ENCODE data around the gene HTRA2. TPM values are rescaled to one million over a fixed set of nuclear protein-coding genes. Genes with fewer than 3 reads are reported as not detected.
"Not testable (repeated sequence)": the region's sequence is repeated elsewhere in the genome, so short reads cannot be mapped to it uniquely, and the experiment has no call there.

Gene HTRA2
- total RNA-seq, 1 experiment from 2014 or later = 24.9 TPM

DNA sequence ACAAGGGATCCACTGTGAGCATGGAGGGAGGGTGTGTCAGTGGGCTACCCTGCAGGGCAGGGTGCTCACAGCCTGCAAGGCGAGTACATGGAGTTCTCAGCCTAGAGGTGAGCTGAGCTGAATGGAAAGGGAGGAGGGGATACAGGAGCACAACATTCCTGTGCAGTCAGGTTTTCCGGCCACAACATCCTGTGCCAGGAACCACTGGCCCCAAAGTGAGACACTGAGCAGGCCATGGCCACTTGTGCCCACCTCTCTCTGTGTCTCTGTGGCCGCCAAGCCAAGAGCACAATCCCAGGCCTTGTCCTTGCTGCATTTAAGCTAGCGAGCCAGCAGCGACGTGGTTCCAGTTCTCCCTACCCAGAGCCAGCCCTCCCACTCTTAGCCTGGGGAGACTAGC lies 30.9 kb downstream of the HTRA2 start:
- H3K18ac ChIP-seq (ENCODE audit: insufficient read length, low read depth, low read length) = no peak overlapping the region
- H3K79me1 ChIP-seq (ENCODE audit: insufficient read depth, low read depth, low read length, poor library complexity, severe bottlenecking) = no peaks in the 10 kb centered on the region
- H3K9me3 Mint-ChIP-seq = no peaks in the 10 kb centered on the region
- H3K9me3 ChIP-seq (ENCODE audit: control insufficient read depth, low read depth, low read length) = no peaks in the 10 kb centered on the region
- TF ChIP-seq, protein P1, sequence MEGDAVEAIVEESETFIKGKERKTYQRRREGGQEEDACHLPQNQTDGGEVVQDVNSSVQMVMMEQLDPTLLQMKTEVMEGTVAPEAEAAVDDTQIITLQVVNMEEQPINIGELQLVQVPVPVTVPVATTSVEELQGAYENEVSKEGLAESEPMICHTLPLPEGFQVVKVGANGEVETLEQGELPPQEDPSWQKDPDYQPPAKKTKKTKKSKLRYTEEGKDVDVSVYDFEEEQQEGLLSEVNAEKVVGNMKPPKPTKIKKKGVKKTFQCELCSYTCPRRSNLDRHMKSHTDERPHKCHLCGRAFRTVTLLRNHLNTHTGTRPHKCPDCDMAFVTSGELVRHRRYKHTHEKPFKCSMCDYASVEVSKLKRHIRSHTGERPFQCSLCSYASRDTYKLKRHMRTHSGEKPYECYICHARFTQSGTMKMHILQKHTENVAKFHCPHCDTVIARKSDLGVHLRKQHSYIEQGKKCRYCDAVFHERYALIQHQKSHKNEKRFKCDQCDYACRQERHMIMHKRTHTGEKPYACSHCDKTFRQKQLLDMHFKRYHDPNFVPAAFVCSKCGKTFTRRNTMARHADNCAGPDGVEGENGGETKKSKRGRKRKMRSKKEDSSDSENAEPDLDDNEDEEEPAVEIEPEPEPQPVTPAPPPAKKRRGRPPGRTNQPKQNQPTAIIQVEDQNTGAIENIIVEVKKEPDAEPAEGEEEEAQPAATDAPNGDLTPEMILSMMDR (conservative IDR thresholded peaks at IDR 0.05) = no peak
- H4K20me1 ChIP-seq (ENCODE audit: control insufficient read depth, insufficient read depth, insufficient read length) = no peaks in the 10 kb centered on the region
- H3K14ac ChIP-seq (ENCODE audit: insufficient read depth, low read length) = no peak overlapping the region
- H3K27me3 Mint-ChIP-seq (ENCODE audit: low read depth) = peaks cover 29% of the 10 kb centered on the region
- peaks cover 2% of the 10 kb centered on the region for H3K23me2 ChIP-seq (ENCODE audit: insufficient read length, low read depth, low read length, poor library complexity, severe bottlenecking)
- H3K9ac ChIP-seq (ENCODE audit: extremely low read depth, insufficient read length, low read length) = no peak overlapping the region
- H3K36me3 Mint-ChIP-seq (ENCODE audit: insufficient read depth in 1 of 3, low read depth in 3 of 3) = peaks cover 0 to 16% (median 12%) of the 10 kb centered on the region in 3 experiments; a peak in 4 of 7 replicates
- no peaks in the 10 kb centered on the region for H3K79me2 ChIP-seq (ENCODE audit: insufficient read depth, low read length)
- H2BK15ac ChIP-seq (ENCODE audit: low read depth, low read length) = no peak overlapping the region
- DNase-seq = no peak
- H3K4me2 ChIP-seq (ENCODE audit: insufficient read depth, insufficient read length, low read length) = peak overlapping the region; percentile 11
- H3K27ac Mint-ChIP-seq = peak overlapping the region in 1 of 3 experiments; percentile 35; a peak in 1 of 7 replicates
- H3K4me1 ChIP-seq (ENCODE audit: insufficient read depth, low read length) = 0 out of 2 replicates have a peak, but pooled peaks cover 3% of the 10 kb centered on the region
- H4K91ac ChIP-seq (ENCODE audit: insufficient read length, low read depth, low read length) = no peak overlapping the region
- H3K4me3 Mint-ChIP-seq = peak overlapping the region in 1 of 2 experiments; percentile 23; a peak in 1 of 5 replicates
- H4K5ac ChIP-seq (ENCODE audit: insufficient read length, low read depth, low read length) = no peak overlapping the region
- H3K27me3 ChIP-seq (ENCODE audit: insufficient read depth, low read length) = no peaks in the 10 kb centered on the region; the same call in 1 of the 2 replicates
- H4K8ac ChIP-seq (replicated peaks; ENCODE audit: insufficient read length, low read depth, low read length) = no peak overlapping the region
- H2AFZ ChIP-seq (ENCODE audit: low read length) = no peak overlapping the region
- no peak overlapping the region for H3K27ac ChIP-seq (ENCODE audit: insufficient read length, low read depth, low read length)
- H2BK5ac ChIP-seq (ENCODE audit: insufficient read length, low read length) = no peak overlapping the region
- no peak overlapping the region for H3K23ac ChIP-seq (ENCODE audit: insufficient read length, low read depth, low read length)
- no CpG with 5 or more reads among the region's 6 CpGs for WGBS (ENCODE audit: extremely low coverage, insufficient read length, low lambda C conversion rate)
- H2AK5ac ChIP-seq (ENCODE audit: insufficient read length, low read length) = no peak overlapping the region
- no peak overlapping the region for H2BK12ac ChIP-seq (ENCODE audit: insufficient read length, low read depth, low read length)
- H2BK120ac ChIP-seq (ENCODE audit: low read depth, low read length, poor library complexity, severe bottlenecking) = no peak overlapping the region
- H3K56ac ChIP-seq (ENCODE audit: insufficient read length, low read depth, low read length) = no peak overlapping the region
- no peak overlapping the region for H3K4ac ChIP-seq (ENCODE audit: low read depth, low read length)
- no peak overlapping the region for H3T11ph ChIP-seq (ENCODE audit: low read length)
- H2BK20ac ChIP-seq (ENCODE audit: low read depth, low read length, poor library complexity, severe bottlenecking) = no peak overlapping the region
- H3K4me1 Mint-ChIP-seq = peaks cover 10 to 14% of the 10 kb centered on the region in 2 experiments

DNA sequence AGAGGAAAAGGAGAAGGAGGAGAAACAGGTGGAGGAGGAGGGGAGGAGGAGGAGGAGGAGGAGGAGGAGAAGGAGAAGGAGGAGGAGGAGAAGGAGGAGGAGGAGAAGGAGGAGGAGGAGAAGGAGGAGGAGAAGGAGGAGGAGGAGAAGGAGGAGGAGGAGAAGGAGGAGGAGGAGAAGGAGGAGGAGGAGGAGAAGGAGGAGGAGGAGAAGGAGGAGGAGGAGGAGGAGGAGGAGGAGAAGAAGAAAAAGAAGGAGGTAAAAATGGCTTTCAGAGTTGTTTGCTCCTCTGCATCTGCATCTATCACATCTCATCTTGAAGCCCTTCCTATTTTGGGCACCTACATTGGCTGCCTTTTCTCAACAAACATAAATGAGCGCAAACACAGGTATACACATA lies 31.3 kb downstream of the HTRA2 start:
- no CpG with 5 or more reads among the region's 1 CpG for WGBS (ENCODE audit: extremely low coverage, insufficient read length, low lambda C conversion rate)
- H2AK5ac ChIP-seq (ENCODE audit: insufficient read length, low read length); H2BK120ac ChIP-seq (ENCODE audit: low read depth, low read length, poor library complexity, severe bottlenecking); H3K79me2 ChIP-seq (ENCODE audit: insufficient read depth, low read length); H3K23ac ChIP-seq (ENCODE audit: insufficient read length, low read depth, low read length); H3K56ac ChIP-seq (ENCODE audit: insufficient read length, low read depth, low read length); H2BK20ac ChIP-seq (ENCODE audit: low read depth, low read length, poor library complexity, severe bottlenecking); H3K4me1 ChIP-seq (ENCODE audit: insufficient read depth, low read length); H3K4me3 Mint-ChIP-seq; H3K23me2 ChIP-seq (ENCODE audit: insufficient read length, low read depth, low read length, poor library complexity, severe bottlenecking); H2AFZ ChIP-seq (ENCODE audit: low read length); H4K20me1 ChIP-seq (ENCODE audit: control insufficient read depth, insufficient read depth, insufficient read length); H3K9me3 ChIP-seq (ENCODE audit: control insufficient read depth, low read depth, low read length); H3T11ph ChIP-seq (ENCODE audit: low read length); H3K4me2 ChIP-seq (ENCODE audit: insufficient read depth, insufficient read length, low read length); H4K91ac ChIP-seq (ENCODE audit: insufficient read length, low read depth, low read length); H3K14ac ChIP-seq (ENCODE audit: insufficient read depth, low read length); H3K9ac ChIP-seq (ENCODE audit: extremely low read depth, insufficient read length, low read length); H4K5ac ChIP-seq (ENCODE audit: insufficient read length, low read depth, low read length); DNase-seq; H2BK5ac ChIP-seq (ENCODE audit: insufficient read length, low read length); H3K27ac Mint-ChIP-seq; H4K8ac ChIP-seq (replicated peaks; ENCODE audit: insufficient read length, low read depth, low read length); H3K18ac ChIP-seq (ENCODE audit: insufficient read length, low read depth, low read length); H2BK12ac ChIP-seq (ENCODE audit: insufficient read length, low read depth, low read length); H2BK15ac ChIP-seq (ENCODE audit: low read depth, low read length); H3K9me3 Mint-ChIP-seq; H3K79me1 ChIP-seq (ENCODE audit: insufficient read depth, low read depth, low read length, poor library complexity, severe bottlenecking); H3K27me3 ChIP-seq (ENCODE audit: insufficient read depth, low read length); H3K4ac ChIP-seq (ENCODE audit: low read depth, low read length); H3K27ac ChIP-seq (ENCODE audit: insufficient read length, low read depth, low read length): not testable (repeated sequence)
- Mint-ChIP-seq H3K36me3 (ENCODE audit: insufficient read depth in 1 of 3, low read depth in 3 of 3) (peaks cover 0 to 15% (median 12%) of the 10 kb centered on the region in 3 experiments; a peak in 4 of 7 replicates), H3K4me1 (peaks cover 9 to 14% of the 10 kb centered on the region in 2 experiments), H3K27me3 (ENCODE audit: low read depth) (peaks cover 24% of the 10 kb centered on the region)
